ENCODE data around the gene ALG10B. TPM values are rescaled to one million over a fixed set of nuclear protein-coding genes. Genes with fewer than 3 reads are reported as not detected.
"Not testable (repeated sequence)": the region's sequence is repeated elsewhere in the genome, so short reads cannot be mapped to it uniquely, and the experiment has no call there.

ALG10B gene
- polyA plus RNA-seq (ENCODE audit: insufficient read length in 12 of 12), result 1 to 10 TPM in 11 of 12 donors, not detected in 1; 5.9 to 9.8 (median 7.4) TPM
- long read RNA-seq, donor 1, result 0 reads
- long read RNA-seq, donor 2, partial matches to known transcripts, result 0 of 1 reads
- long read RNA-seq, donor 2, other reads (novel, unspliced or antisense), result 0 of 1 reads
- long read RNA-seq, donor 3, full-length matches to known transcripts, result 4 of 4 reads
- long read RNA-seq, donor 3, partial matches to known transcripts, result 0 of 4 reads
- long read RNA-seq, donor 3, other reads (novel, unspliced or antisense), result 0 of 4 reads
- long read RNA-seq, donor 4, result 0 reads
- long read RNA-seq, donor 5, result 0 reads
- long read RNA-seq, donor 6, full-length matches to known transcripts, result 1 of 1 reads
- long read RNA-seq, donor 6, partial matches to known transcripts, result 0 of 1 reads
- long read RNA-seq, donor 6, other reads (novel, unspliced or antisense), result 0 of 1 reads
- long read RNA-seq, donor 7, full-length matches to known transcripts, result 1 of 1 reads
- long read RNA-seq, donor 7, partial matches to known transcripts, result 0 of 1 reads
- long read RNA-seq, donor 7, other reads (novel, unspliced or antisense), result 0 of 1 reads
- long read RNA-seq, donor 8, result 0 reads
- long read RNA-seq, donor 9, full-length matches to known transcripts, result 1 of 1 reads
- long read RNA-seq, donor 9, partial matches to known transcripts, result 0 of 1 reads
- long read RNA-seq, donor 9, other reads (novel, unspliced or antisense), result 0 of 1 reads
- long read RNA-seq, donor 10, full-length matches to known transcripts, result 1 of 1 reads
- long read RNA-seq, donor 10, partial matches to known transcripts, result 0 of 1 reads
- long read RNA-seq, donor 10, other reads (novel, unspliced or antisense), result 0 of 1 reads
- long read RNA-seq, donor 11, full-length matches to known transcripts, result 2 of 2 reads
- long read RNA-seq, donor 11, partial matches to known transcripts, result 0 of 2 reads
- long read RNA-seq, donor 11, other reads (novel, unspliced or antisense), result 0 of 2 reads

GRCh38 chr12:38316391-38317129, at the start of gene ALG10B:
Gene ALG10B (plus strand): TSS chr12:38316774. CDS start chr12:38316894, 120 bp downstream.
- peak; percentile 98 for DNase-seq

- DNase-seq, result no peak
Observed at GRCh38 chr12:38268612-38269011, 48.0 kb upstream of the ALG10B start.

GRCh38 chr12:38269897-38270296, 46.7 kb upstream of the ALG10B start:
- DNase-seq, result no peak

DNA sequence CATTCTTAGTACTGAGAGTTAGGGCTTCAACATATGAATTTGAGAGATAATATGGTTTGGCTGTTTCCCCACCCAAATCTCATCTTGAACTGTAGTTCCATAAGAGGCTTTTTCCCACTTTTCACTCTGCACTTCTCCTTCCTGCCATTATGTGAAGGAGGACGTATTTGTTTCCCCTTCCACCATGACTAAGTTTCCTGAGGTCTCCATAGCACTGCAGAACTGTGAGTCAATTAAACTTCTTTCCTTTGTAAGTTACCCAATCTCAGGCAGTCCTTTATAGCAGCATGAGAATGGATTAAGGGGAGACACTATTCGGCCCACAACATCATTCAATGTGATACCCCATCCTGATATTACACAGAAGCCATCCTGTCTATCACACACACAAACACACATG, 36.8 kb upstream of the ALG10B start:
- no peak for DNase-seq

- no peak for DNase-seq
Observed at GRCh38 chr12:38282886-38283285, 33.7 kb upstream of the ALG10B start.

GRCh38 chr12:38289396-38289795, 27.2 kb upstream of the ALG10B start:
- DNase-seq, result no peak

- no peak for DNase-seq
Observed at GRCh38 chr12:38291160-38291559, 25.4 kb upstream of the ALG10B start.

GRCh38 chr12:38302972-38303371, 13.6 kb upstream of the ALG10B start:
- not testable (repeated sequence) for DNase-seq

DNA sequence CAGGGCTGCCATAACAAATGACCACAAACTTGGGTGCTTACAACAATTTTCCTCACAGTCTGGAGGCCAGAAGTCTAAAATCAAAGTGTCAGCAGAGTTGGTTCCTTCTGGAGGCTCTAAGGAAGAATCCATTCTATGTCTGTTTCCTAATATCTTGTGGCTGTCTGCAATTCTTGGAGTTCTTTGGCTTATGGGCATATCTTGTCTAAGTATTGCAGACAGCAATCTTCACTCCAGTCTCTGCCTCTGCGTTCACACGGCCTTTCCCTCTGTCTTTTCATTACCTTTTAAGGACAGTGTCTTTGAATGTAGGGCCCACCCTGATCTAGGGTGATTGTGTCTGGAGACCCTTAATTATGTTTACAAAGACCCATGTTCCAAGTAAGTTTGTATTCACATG, 5.4 kb downstream of the ALG10B start:
- not testable (repeated sequence) for DNase-seq

- no peak for DNase-seq
Observed at GRCh38 chr12:38324912-38325311, 8.3 kb downstream of the ALG10B start.

GRCh38 chr12:38327356-38327755, 10.8 kb downstream of the ALG10B start:
- no peak for DNase-seq

DNA sequence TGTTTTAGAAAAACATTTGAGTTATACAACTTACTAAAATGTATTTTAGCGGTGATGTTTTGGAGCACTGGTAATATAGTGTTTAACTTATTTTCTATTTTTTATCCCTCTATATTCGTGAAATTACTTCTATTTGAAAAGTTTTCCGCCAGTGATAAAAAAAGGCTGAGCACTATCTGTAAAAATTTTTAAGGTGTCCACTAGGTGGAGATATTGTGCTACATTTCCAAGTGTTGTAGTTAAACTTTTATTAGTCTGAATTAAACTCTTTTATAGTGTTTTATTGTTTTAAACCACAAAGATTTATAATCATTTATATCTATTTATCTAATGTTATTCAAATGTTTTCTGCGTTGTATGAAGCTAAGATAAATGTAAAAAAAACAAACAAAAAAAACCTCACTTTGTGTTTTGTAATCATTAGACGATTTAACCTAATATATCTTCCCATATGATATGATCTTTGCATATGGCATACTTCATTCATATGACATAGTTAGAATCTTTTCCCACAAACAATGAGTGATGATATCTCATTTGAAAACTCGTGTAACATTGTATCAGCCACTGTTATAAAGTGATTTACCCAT, 11.8 kb downstream of the ALG10B start:
- peak; percentile 42 for DNase-seq

DNA sequence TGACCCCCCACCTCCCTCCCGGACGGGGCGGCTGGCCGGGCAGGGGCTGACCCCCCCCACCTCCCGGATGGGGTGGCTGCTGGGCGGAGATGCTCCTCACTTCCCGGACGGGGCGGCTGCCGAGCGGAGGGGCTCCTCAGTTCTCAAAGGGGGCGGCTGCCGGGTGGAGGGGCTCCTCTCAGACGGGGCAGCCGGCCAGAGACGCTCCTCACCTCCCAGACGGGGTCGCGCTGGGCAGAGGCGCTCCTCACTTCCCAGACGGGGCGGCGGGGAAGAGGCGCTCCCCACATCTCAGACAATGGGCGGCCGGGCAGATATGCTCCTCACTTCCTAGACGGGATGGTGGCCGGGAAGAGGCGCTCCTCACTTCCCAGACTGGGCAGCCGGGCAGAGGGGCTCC, 13.8 kb downstream of the ALG10B start:
- not testable (repeated sequence) for DNase-seq

- no peak for DNase-seq
Observed at GRCh38 chr12:38332814-38333213, 16.2 kb downstream of the ALG10B start.

GRCh38 chr12:38342444-38342843, 25.9 kb downstream of the ALG10B start:
- no peak for DNase-seq

DNA sequence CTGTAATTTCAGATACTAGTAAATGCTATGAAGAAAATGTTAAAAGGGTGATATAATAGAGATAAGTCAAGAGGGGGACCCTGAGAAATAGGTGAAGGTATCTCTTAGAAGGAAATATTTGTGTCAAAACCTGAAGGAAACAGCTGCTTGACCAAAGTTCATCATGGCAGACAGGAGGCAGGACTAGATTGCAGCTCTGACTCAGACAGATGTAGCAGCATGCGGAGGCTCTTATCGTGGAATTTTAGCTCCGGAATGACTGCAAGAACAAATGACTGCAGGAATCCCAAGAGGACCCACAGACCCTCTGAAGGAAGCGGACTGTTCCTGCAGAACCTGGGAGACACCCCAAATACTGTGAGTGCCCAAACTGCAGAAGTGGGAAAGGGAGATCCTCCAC, 26.7 kb downstream of the ALG10B start:
- not testable (repeated sequence) for DNase-seq

DNA sequence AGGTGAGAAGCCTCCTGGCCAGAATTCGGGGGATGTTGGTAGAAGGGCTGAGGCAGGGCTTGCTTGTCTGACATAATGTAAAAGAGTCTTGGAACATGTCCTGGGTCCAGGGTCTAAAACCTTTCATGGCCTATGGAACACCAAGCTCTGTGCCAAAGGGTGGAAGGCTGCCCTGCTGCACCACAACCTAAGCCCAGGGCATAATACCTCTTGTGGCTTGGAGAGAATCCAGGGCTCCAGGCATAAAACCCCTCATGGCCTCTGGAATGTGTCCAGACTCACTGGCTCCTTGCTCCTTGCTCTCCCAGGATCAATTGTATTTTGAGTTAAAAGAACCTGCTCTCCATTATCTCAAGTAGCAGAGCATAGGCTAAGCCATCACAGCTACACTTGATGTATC, 27.3 kb downstream of the ALG10B start:
- DNase-seq, result not testable (repeated sequence)

GRCh38 chr12:38350342-38351174, 34.0 kb downstream of the ALG10B start:
- DNase-seq, result peak; percentile 17

DNA sequence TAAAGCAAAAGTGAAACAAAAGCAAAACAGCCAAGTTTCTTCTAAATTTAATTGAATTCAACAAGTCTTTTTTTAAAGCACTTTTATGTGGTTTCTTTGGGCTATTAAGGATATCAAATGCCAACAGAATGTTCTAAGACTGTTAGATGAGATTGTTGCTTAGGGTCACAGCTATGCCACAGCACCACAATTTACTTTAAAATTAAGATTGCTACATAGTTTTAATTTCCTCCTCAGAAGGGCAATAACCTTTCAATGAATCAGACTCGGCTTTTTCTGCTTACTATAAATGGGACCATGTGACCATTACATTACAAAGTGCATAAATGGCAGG, 34.6 kb downstream of the ALG10B start:
- not testable (repeated sequence) for DNase-seq

GRCh38 chr12:38367506-38367905, 50.9 kb downstream of the ALG10B start:
- no peak for DNase-seq

DNA sequence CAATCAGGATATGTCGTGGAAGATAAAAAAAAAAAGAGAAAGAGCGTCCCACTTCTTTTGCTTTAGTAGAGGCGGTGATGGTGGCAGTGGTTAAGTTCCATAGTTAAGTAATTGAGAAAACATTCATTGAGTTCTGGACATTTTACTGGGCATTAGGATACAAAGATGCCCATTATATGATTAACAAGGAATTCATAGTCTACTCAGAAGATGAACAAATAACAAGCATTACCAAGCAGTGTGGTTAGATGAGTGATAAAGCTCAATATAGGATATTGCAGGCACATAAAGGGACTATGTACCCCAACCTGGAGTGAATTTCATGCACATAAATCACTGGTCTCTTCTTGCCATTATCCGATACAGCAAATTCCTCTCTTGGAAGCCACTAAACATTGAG, 53.7 kb downstream of the ALG10B start:
- DNase-seq, result no peak
